SIG-M5 treated with dmso at 0.1 percent for 504 hours (cell line): ENCODE results near the gene HMCES.
"Not testable (repeated sequence)": the region's sequence is repeated elsewhere in the genome, so short reads cannot be mapped to it uniquely, and the experiment has no call there.

ENCODE experiments used
- DNase-seq: peaks from one replicate; lab custom pipeline; 2025; ENCODE audit not compliant: unreplicated experiment; lab: John Stamatoyannopoulos, UW

Gene HMCES

DNA sequence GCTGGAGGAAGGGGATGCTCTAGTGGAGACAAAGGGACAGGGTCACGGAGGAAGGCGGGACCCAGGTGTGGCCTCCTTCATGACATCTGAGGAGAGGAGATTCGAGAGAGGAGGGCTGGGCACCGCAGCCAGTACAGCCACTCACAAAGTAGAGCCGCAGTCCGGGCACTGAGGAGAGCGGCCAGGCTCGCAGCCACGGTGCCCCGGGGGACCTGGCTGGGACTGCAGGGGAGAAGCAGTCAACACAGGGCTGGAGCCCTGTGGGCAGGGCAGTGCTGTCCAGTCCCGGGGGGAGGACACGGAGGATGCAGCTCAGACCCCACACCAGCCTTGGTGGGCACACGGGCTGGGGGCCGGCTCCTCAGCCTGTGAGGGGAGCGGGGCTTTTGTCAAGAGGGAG, 40.3 kb downstream of the HMCES start:
- DNase-seq, result no peak

DNA sequence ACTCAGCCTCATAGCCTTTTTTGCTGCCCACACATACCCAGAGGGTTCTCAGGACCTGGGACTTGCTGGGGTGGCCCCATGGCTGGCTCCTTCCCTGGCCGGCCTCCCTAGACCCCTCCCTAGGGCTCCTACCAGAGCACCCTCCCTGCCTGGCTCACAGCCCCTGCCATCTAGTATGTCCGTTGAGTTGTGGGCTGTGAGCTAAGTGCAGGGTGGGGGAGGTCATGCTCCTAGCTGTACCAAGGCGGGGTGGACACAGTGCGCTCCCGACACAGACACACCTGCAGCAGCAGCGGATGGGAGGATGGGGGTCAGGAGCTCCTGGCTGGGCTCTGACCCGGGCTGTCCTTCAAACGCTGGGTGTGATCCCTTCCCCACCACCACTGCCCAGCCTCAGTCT, 41.6 kb downstream of the HMCES start:
- DNase-seq, result no peak

- DNase-seq, result no peak
Observed at GRCh38 chr3:129320825-129321487, 42.3 kb downstream of the HMCES start.

DNA sequence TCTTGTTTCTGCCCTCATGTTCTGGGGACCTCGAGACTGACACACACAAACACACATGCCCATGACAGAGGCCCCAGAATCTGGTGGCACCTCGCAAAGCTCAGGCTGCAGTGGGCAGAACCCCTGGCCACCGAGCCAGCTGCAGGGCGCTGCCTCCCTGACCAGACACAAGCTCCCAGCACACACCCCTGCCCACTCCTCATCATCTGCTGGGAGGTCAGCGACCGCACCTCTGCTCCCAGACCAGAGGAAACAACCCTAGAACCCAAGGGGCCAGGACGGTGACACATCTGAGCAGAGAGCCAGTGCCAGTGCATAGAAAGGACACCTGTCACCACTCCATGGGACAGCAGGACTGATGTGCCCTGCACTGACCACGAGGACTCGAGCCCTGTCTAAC, 43.2 kb downstream of the HMCES start:
- DNase-seq, result no peak

DNA sequence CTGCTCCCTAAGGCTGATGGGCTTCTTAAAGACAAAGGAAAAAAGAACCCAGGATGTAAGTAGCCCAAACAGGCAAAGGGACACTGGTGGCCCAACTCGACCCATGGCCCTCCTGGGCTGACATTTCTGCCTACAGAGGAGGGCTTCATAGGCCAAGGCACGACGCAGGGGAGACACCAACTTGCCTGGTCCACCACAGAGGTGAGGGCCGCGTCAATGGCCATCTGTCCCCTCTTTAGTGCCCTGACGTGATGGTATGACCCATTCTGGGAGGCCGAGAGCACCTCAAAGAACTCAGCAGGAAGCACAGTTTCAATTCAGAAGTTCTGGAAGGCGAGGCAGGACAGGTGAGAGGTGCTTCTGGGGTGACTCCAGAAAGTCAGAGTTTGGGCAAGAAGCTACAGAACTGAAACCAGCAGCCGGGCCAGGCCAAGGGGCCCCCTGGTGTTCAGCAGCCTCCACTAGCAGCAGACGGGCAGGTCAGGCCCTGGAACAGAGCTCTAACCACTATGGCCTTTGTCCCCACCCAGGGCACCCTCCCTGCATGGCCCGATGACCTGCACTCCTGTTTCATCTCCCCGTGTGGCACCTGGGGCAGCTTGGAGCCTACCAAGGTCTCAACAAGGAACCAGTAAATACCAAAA, 45.1 kb downstream of the HMCES start:
- peak; percentile 24 for DNase-seq

DNA sequence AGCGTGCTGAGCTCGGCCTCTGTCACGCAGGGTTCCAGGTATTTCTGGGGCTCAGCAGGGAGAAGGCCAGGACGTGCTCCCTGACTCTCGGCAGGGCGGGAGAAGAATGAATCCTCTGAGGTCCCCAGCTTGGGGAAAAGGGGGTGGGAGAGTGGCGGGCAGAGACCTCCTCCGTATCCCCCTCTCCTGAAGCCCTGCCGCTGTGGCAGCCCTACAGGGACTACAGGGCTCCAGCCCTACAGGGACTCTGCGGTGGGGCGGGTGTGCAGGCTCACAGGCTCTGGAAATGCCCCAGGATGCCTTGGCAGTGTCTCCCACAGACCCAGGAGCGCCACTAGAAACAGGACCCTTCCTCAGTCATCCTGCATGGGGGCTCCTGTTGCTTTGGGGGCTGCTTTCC, 46.2 kb downstream of the HMCES start:
- DNase-seq, result no peak

GRCh38 chr3:129325383-129325782, 46.7 kb downstream of the HMCES start:
- DNase-seq, result no peak

GRCh38 chr3:129326138-129326537, 47.5 kb downstream of the HMCES start:
- no peak for DNase-seq

DNA sequence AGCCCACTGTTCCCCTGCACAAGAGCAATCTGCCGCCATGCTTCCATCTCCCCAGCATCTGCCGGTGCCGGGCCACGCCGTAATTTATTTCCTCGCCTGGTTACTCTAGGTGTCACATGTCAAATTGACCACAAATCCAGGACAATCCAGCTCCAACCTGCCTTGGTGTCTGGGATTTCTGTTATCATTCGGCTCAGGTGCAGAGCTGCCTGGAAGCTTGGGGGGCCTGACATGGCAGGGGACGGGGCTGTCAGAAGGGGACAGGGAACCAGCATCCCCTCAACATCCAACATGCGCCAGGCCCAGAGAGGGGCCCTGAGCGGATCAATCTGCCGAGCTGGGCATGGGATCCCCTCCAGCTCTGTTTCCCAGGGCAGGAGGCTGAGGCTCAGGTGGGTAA, 47.9 kb downstream of the HMCES start:
- DNase-seq, result no peak

DNA sequence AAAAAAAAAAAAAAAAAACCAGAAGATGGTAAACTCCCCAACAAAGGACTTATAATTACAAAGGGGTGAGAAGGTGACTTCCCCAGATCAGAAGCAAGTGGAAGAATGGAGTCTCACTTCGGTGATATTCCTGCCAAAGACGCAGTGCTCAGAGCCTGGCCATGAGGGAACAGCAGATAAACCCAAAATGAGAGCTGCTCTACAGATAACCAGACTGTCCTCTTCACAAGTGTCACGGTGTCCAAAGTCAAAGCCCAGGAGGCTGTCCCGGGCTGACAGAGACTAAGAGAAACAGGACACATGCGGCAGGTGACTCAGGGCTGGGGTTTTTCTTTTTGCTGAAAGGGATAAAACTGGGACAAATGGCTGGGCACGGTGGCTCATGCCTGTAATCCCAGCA, 48.8 kb downstream of the HMCES start:
- no peak for DNase-seq

- DNase-seq, result no peak
Observed at GRCh38 chr3:129329858-129330257, 51.2 kb downstream of the HMCES start.

GRCh38 chr3:129330409-129330808, 51.7 kb downstream of the HMCES start:
- DNase-seq, result no peak

DNA sequence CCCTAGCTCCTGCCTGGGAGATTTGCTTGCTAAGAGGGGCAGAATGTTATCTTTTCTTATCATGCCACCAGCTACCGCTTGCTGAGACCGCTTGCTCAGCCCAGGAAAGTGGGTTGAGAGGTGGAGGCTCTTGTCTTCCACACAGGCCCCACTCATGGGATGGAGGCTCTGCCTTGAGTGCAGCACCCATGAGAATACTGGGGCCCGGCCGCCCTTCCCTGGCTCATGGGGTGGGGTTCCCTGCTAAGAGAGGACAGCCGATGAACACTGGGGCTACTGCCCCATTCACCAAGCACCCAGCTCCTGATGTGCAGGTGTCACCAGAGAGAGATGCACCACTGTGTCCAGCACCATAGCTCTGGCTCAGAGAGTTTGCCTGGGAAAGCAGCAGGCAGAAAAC, 55.2 kb downstream of the HMCES start:
- no peak for DNase-seq

DNA sequence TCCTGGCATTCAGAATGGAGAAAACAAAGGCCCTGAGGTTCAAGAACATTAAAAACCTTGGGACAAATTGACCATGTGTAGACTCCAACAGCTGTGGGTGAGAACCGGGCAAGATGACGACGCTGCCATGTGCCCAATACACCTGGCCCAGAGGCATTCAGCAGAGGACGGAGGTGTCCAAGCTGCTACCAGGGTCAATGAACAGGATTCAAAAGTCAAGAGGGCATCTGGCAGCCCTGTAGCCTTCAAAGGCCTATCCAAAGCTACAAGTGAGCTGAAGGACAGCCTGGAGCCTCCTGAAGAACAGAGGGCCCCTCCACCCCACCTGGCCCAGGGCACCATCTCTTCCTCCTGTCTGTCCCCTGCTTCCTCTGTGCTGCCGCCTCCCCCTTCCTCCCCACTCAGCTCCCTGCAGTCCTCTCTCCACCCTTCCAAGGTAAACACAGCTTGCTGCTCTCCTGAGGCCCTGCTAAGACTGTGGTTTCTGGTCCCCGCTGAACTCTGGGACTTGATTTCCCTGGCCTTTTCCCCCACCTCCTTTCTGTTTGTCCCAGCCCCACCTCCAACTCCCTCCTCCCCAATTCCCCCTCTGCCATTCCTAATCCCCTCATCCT, 57.5 kb downstream of the HMCES start:
- no peak for DNase-seq

DNA sequence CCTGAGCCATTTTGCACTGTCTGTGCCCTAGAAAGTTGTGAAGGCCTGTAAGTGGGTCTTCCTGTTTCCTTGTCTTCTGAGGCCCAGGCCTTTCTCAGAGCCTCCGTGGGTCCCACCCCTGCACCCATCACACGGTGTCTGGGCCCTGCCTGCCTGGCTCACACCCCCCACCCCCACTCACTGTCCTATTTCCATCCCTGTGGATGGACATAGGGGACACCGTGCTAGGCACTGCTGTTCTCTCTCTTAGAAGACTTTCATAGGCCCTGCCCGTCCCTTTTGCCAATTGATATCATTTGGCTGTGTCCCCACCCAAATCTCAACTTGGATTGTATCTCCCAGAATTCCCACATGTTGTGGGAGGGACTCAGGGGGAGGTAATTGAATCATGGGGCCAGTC, 59.0 kb downstream of the HMCES start:
- DNase-seq, result not testable (repeated sequence)

DNA sequence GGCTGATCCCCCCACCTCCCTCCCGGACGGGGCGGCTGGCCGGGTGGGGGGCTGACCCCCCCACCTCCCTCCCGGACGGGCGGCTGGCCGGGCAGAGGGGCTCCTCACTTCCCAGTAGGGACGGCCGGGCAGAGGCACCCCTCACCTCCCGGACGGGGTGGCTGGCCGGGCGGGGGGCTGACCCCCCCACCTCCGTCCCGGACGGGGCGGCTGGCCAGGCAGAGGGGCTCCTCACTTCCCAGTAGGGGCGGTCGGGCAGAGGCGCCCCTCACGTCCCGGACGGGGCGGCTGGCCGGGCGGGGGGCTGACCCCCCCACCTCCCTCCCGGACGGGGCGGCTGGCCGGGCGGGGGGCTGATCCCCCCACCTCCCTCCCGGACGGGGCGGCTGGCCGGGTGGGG, 60.5 kb downstream of the HMCES start:
- DNase-seq, result not testable (repeated sequence)

- DNase-seq, result not testable (repeated sequence)
Observed at GRCh38 chr3:129339833-129340232, 61.2 kb downstream of the HMCES start.

- no peak for DNase-seq
Observed at GRCh38 chr3:129341331-129342141, 62.9 kb downstream of the HMCES start.

- DNase-seq, result peak; percentile 19
Observed at GRCh38 chr3:129343643-129344360, 65.1 kb downstream of the HMCES start.

- no peak for DNase-seq
Observed at GRCh38 chr3:129344540-129345220, 66.0 kb downstream of the HMCES start.
